ENCODE results near the gene MTERF1.

Gene MTERF1

GRCh38 chr7:91835091-91835825 lies 45.2 kb downstream of the MTERF1 start:
- H3K9ac ChIP-seq (ENCODE audit: low read depth in 1 of 2, low read length in 2 of 2): no peak overlapping the region

DNA sequence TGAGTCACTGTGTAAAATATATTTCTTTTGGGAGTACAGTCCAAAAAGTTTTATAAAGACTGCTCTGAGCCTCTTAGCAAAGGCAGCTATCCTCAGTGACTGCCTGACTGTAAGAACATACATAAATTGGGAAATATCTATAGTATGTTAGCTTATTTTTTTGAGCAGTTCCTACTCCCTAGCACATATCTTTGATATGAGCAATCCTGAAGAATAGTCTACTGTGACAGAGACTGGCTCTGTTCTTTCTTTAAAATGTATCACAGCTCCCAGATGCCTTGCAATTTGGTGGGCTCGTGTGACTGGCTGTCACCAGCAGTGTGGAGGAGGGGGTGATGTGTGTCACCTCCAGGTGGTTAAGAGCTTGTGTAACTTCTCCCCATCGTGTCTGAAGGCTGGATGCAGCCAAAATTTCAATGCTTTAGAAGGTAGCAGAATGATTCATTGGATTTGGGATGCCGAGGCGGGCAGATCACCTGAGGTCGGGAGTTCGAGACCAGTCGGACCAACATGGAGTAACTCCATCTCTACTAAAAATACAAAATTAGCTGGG lies 47.9 kb downstream of the MTERF1 start:
- Histone ChIP-seq H3K9ac (ENCODE audit: low read depth in 1 of 2, low read length in 2 of 2) (no peak overlapping the region), H3K36me3 (ENCODE audit: control insufficient read depth in 2 of 2, insufficient read depth in 2 of 2, low read length in 2 of 2) (no peaks in the 10 kb centered on the region), H3K27ac (ENCODE audit: low read depth in 2 of 2, low read length in 2 of 2) (no peak overlapping the region), H3K27me3 (ENCODE audit: control insufficient read depth in 2 of 2, insufficient read depth in 2 of 2, low read length in 2 of 2) (no peaks in the 10 kb centered on the region), H3K9me3 (ENCODE audit: control insufficient read depth in 2 of 2, low read length in 2 of 2) (no peaks in the 10 kb centered on the region), H3K4me1 (ENCODE audit: control insufficient read depth in 2 of 2, insufficient read depth in 2 of 2, low read length in 2 of 2) (no peaks in the 10 kb centered on the region), H3K4me3 (ENCODE audit: low read length in 2 of 2) (no peak overlapping the region)

More at GRCh38 chr7:91835091-91835825, 45.2 kb downstream of the MTERF1 start:
- H3K27me3 ChIP-seq (ENCODE audit: control insufficient read depth in 2 of 2, insufficient read depth in 2 of 2, low read length in 2 of 2): no peaks in the 10 kb centered on the region
- H3K4me1 ChIP-seq (ENCODE audit: control insufficient read depth in 2 of 2, insufficient read depth in 2 of 2, low read length in 2 of 2): no peaks in the 10 kb centered on the region
- no peak overlapping the region for H3K4me3 ChIP-seq (ENCODE audit: low read length in 2 of 2)
- no peak overlapping the region for H3K27ac ChIP-seq (ENCODE audit: low read depth in 2 of 2, low read length in 2 of 2)
- H3K9me3 ChIP-seq (ENCODE audit: control insufficient read depth in 2 of 2, low read length in 2 of 2): no peaks in the 10 kb centered on the region
- no peaks in the 10 kb centered on the region for H3K36me3 ChIP-seq (ENCODE audit: control insufficient read depth in 2 of 2, insufficient read depth in 2 of 2, low read length in 2 of 2)

DNA sequence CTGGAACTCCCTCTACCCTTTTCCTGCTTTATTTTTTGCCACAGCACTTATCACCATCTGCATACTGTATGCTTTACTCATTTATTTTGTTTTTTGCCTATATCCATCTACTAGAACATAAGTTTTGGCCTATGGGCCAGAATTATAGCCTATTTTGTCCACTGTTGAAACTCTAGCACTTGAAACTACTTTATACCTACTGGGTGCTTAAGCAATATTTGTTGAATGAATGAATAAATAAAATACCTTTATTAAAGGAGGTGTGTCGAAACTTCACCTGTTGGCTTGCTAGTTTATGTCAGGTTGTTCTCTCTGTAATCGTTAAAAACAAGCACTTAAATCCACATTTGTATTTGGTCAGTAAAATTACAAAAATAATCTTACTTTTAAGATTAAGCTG lies 53.3 kb downstream of the MTERF1 start:
- Histone ChIP-seq H3K27ac (ENCODE audit: low read depth in 2 of 2, low read length in 2 of 2) (no peak overlapping the region), H3K36me3 (ENCODE audit: control insufficient read depth in 2 of 2, insufficient read depth in 2 of 2, low read length in 2 of 2) (no peaks in the 10 kb centered on the region), H3K27me3 (ENCODE audit: control insufficient read depth in 2 of 2, insufficient read depth in 2 of 2, low read length in 2 of 2) (no peaks in the 10 kb centered on the region), H3K4me3 (ENCODE audit: low read length in 2 of 2) (no peak overlapping the region), H3K4me1 (ENCODE audit: control insufficient read depth in 2 of 2, insufficient read depth in 2 of 2, low read length in 2 of 2) (no peaks in the 10 kb centered on the region), H3K9me3 (ENCODE audit: control insufficient read depth in 2 of 2, low read length in 2 of 2) (no peaks in the 10 kb centered on the region), H3K9ac (ENCODE audit: low read depth in 1 of 2, low read length in 2 of 2) (no peak overlapping the region)

DNA sequence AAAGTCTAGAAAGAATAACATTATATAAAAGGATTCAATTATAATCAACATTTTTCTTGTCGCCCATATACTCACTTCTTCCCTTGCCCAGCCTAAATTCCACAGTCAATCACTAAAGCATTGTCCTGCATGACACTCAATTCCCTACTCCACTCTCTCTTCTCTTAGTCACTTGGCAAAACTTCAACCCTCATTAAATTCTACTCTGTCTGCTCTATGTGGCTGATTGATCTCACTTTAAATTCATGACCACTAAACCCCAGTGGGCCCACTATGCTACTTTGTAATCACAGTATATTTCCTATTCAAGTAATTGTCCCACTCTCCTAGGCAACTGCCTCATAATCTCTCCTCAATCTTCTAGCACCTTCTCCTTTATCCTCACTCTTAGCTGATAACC lies 54.1 kb downstream of the MTERF1 start:
- Histone ChIP-seq H3K36me3 (ENCODE audit: control insufficient read depth in 2 of 2, insufficient read depth in 2 of 2, low read length in 2 of 2) (no peaks in the 10 kb centered on the region), H3K9ac (ENCODE audit: low read depth in 1 of 2, low read length in 2 of 2) (no peak overlapping the region), H3K27ac (ENCODE audit: low read depth in 2 of 2, low read length in 2 of 2) (no peak overlapping the region), H3K27me3 (ENCODE audit: control insufficient read depth in 2 of 2, insufficient read depth in 2 of 2, low read length in 2 of 2) (no peaks in the 10 kb centered on the region), H3K9me3 (ENCODE audit: control insufficient read depth in 2 of 2, low read length in 2 of 2) (no peaks in the 10 kb centered on the region), H3K4me3 (ENCODE audit: low read length in 2 of 2) (no peak overlapping the region), H3K4me1 (ENCODE audit: control insufficient read depth in 2 of 2, insufficient read depth in 2 of 2, low read length in 2 of 2) (no peaks in the 10 kb centered on the region)

- Histone ChIP-seq H3K4me1 (ENCODE audit: control insufficient read depth in 2 of 2, insufficient read depth in 2 of 2, low read length in 2 of 2) (no peaks in the 10 kb centered on the region), H3K9me3 (ENCODE audit: control insufficient read depth in 2 of 2, low read length in 2 of 2) (no peaks in the 10 kb centered on the region), H3K9ac (ENCODE audit: low read depth in 1 of 2, low read length in 2 of 2) (no peak overlapping the region), H3K4me3 (ENCODE audit: low read length in 2 of 2) (no peak overlapping the region), H3K27me3 (ENCODE audit: control insufficient read depth in 2 of 2, insufficient read depth in 2 of 2, low read length in 2 of 2) (no peaks in the 10 kb centered on the region), H3K36me3 (ENCODE audit: control insufficient read depth in 2 of 2, insufficient read depth in 2 of 2, low read length in 2 of 2) (no peaks in the 10 kb centered on the region), H3K27ac (ENCODE audit: low read depth in 2 of 2, low read length in 2 of 2) (no peak overlapping the region)
Observed at GRCh38 chr7:91824201-91824600, 56.3 kb downstream of the MTERF1 start.

All from mucosa of rectum (tissue), 2 donors.